ENCODE measurements around the gene PGBD5.

- TF ChIP-seq CTCF (optimal IDR thresholded peaks at IDR 0.05 in 1 of 3, IDR thresholded peaks at IDR 0.05 in 1 of 3, conservative IDR thresholded peaks at IDR 0.05 in 1 of 3; ENCODE audit: extremely low read depth in 1 of 3, insufficient read depth in 2 of 3, low read length in 3 of 3) (no peak), EZH2 (IDR thresholded peaks at IDR 0.05; ENCODE audit: low read length) (no peak)
These were observed 151.9 kb downstream of the PGBD5 start for GRCh38 chr1:230274254-230274653.

Data from keratinocyte (primary cell).